MCF 10A (cell line): ENCODE results near the gene OTUD3. TPM values are rescaled to one million over a fixed set of nuclear protein-coding genes. Genes with fewer than 3 reads are reported as not detected.

Experiments
- BruUV-seq: library from RNA; stranded (reverse); fragments of 400-500 nt; replicated peaks from 2 replicates; lab custom pipeline; 2021; lab: Mats Ljungman, UMichigan
- CTCF ChIA-PET: fragments of 300-600 bp; sonication (Branson Sonifier 250); formaldehyde crosslinking; extraction: SDS; loops from one replicate; lab custom pipeline; 2021; ENCODE audit warnings: antibody characterized with exemption, inconsistent platforms; lab: Yijun Ruan, JAX
- POLR2A ChIA-PET: fragments of 300-600, 350-650 bp; sonication (Branson Sonifier 250); formaldehyde crosslinking; extraction: SDS; loops from one replicate; lab custom pipeline; 2020; ENCODE audit warnings: antibody characterized with exemption, inconsistent platforms; lab: Yijun Ruan, JAX
- DNase-seq: peaks from one replicate; pipeline ENCODE4 v3.0.0-alpha.2; 2018; ENCODE audit not compliant: unreplicated experiment
- H3K27ac Mint-ChIP-seq: one replicate; pipeline ENCODE4 v1.8.0; 2022; ENCODE audit warnings: mild to moderate bottlenecking, low read depth, mixed read lengths; ENCODE audit not compliant: unreplicated experiment
- H3K27me3 Mint-ChIP-seq: one replicate; pipeline ENCODE4 v1.8.0; 2022; ENCODE audit warnings: mixed read lengths; ENCODE audit not compliant: insufficient read depth, unreplicated experiment
- H3K36me3 Mint-ChIP-seq: one replicate; pipeline ENCODE4 v1.8.0; 2022; ENCODE audit warnings: mild to moderate bottlenecking, moderate library complexity, mixed read lengths; ENCODE audit not compliant: insufficient read depth, unreplicated experiment
- H3K4me1 Mint-ChIP-seq: one replicate; pipeline ENCODE4 v1.8.0; 2022; ENCODE audit warnings: mixed read lengths; ENCODE audit not compliant: insufficient read depth, unreplicated experiment
- H3K4me3 Mint-ChIP-seq: one replicate; pipeline ENCODE4 v1.8.0; 2022; ENCODE audit warnings: mild to moderate bottlenecking, moderate library complexity, mixed read lengths; ENCODE audit not compliant: unreplicated experiment
- H3K9me3 Mint-ChIP-seq: one replicate; pipeline ENCODE4 v1.8.0; 2022; ENCODE audit warnings: mixed read lengths; ENCODE audit not compliant: unreplicated experiment
- intact Hi-C: fragments of 100-400 bp; cut with micrococcal nuclease; formaldehyde crosslinking; loops from 2 replicates; pipeline ENCODE4 v1.14.1; 2022
- total RNA-seq: library from RNA; stranded (reverse); gene quantifications from 2 replicates; pipeline ENCODE4 v1.2.3, GENCODE V29; 2022
- TF ChIP-seq, protein P1 (sequence below): fragments of 200-600 bp; IDR thresholded peaks from one replicate; pipeline ENCODE4 v1.8.0; 2022; ENCODE audit warnings: antibody characterized with exemption, mild to moderate bottlenecking; ENCODE audit not compliant: unreplicated experiment

Gene OTUD3
- total RNA-seq, 1 experiment from 2014 or later = 11.6 TPM

DNA sequence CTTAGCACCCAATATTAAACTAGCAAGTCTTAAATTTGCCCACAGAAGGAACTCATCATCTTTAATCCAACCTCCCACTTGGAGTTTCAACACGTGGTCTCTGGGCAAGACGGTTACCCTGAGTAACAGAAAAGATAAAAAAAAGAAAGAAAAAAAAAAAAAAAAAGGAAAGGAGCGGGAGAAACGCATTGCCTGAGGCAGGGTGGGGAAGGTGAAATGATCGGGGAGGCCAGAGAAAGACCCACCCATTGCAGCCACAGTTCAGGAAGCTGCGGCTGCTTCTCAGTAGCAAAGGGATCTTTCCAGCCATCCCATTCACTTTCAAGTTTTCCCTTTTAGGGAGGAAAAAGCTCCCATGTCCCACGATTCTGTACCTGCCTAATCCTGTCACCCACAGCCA lies 32.0 kb upstream of the OTUD3 start:
- POLR2A ChIA-PET = interaction anchor here (0.6 kb wide), 1 partner anchor 784 kb away, joined by 3 read pairs; no protein-coding TSS in a partner anchor
- CTCF ChIA-PET = no interaction called here
- BruUV-seq = no TSS peak
- Mint-ChIP-seq H3K9me3 (no peaks in the 10 kb centered on the region), H3K36me3 (no peaks in the 10 kb centered on the region), H3K27ac (no peak overlapping the region), H3K4me3 (no peak overlapping the region), H3K4me1 (no peaks in the 10 kb centered on the region), H3K27me3 (no peaks in the 10 kb centered on the region)
- TF ChIP-seq, protein P1, sequence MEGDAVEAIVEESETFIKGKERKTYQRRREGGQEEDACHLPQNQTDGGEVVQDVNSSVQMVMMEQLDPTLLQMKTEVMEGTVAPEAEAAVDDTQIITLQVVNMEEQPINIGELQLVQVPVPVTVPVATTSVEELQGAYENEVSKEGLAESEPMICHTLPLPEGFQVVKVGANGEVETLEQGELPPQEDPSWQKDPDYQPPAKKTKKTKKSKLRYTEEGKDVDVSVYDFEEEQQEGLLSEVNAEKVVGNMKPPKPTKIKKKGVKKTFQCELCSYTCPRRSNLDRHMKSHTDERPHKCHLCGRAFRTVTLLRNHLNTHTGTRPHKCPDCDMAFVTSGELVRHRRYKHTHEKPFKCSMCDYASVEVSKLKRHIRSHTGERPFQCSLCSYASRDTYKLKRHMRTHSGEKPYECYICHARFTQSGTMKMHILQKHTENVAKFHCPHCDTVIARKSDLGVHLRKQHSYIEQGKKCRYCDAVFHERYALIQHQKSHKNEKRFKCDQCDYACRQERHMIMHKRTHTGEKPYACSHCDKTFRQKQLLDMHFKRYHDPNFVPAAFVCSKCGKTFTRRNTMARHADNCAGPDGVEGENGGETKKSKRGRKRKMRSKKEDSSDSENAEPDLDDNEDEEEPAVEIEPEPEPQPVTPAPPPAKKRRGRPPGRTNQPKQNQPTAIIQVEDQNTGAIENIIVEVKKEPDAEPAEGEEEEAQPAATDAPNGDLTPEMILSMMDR = no peak
- no peak for DNase-seq
- intact Hi-C loops = no loop called here

DNA sequence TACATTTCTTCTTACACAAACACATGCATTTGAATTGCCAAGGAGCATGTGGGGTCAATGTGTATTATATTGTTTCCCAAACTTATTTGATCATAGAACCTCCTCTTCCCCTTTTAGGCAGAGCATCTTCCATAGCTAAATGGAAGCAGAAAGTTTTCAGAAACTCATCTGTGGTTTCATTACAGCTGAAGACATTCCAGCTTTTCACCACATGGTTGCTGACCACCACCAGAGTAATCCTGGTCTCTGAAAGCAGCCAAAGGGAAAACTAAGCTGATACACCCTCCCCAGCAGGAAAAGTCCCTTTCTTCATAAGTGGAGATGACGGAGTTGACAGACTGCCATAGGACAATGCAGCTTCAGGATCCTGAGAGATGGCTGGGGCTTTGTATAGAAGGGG lies 30.2 kb upstream of the OTUD3 start:
- intact Hi-C loops = no loop called here
- POLR2A ChIA-PET = no interaction called here
- no peak for DNase-seq
- Mint-ChIP-seq H3K36me3 (no peaks in the 10 kb centered on the region), H3K27ac (no peak overlapping the region), H3K27me3 (no peaks in the 10 kb centered on the region), H3K9me3 (no peaks in the 10 kb centered on the region), H3K4me3 (no peak overlapping the region), H3K4me1 (no peaks in the 10 kb centered on the region)
- TF ChIP-seq, protein P1 = no peak
- CTCF ChIA-PET = interaction anchor here (0.6 kb wide), 2 partner anchors 29 to 99 kb away, joined by 3 read pairs; no protein-coding TSS in a partner anchor
- BruUV-seq = no TSS peak

DNA sequence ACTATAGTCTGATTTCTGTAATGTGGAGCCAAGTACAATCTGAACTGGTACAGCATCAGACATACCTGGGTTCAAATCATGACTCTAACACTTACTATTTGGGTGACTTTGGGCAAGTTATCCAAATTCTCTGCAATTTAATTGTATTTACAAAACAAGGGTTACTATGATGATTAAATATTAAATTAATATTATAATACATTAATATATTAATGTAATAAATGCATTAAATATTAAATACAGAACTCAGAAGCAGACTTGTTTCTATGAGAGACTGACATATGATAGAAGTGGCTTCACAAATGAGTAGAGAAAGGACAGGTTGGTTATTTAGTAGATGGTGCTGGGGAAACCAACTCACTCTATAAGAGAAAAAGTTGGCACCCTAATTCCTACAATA lies 27.3 kb upstream of the OTUD3 start:
- no peak for DNase-seq
- TF ChIP-seq, protein P1 = no peak
- Mint-ChIP-seq H3K9me3 (no peaks in the 10 kb centered on the region), H3K27ac (no peak overlapping the region), H3K27me3 (no peaks in the 10 kb centered on the region), H3K4me3 (no peak overlapping the region), H3K36me3 (no peaks in the 10 kb centered on the region), H3K4me1 (no peaks in the 10 kb centered on the region)
- ChIA-PET POLR2A (no interaction called here), CTCF (interaction anchor here (0.6 to 0.7 kb wide), 3 partner anchors 27 to 313 kb away, joined by 3 to 6 read pairs (median 3); partner anchors contain the start of gene OTUD3)
- BruUV-seq = no TSS peak
- intact Hi-C loops = no loop called here

DNA sequence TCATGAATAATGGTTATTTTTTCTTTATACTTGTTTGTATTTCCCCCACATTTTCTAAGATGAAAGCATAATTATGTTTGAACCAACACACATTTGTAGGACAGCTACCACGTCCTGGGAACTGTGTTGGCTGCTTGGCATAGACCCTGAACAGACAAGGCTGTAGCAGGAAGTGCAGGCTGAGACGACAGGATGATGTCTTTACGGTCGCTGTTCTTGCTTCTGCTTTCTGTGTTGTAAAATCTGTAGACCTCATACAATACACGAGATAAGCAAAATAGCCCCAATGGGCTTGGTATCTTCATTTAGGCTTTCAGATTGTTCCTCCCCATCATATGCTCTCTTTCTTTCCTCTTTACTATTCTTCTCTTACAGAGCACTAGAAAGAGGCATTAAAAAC lies 23.3 kb upstream of the OTUD3 start:
- ChIA-PET POLR2A (no interaction called here), CTCF (no interaction called here)
- Mint-ChIP-seq H3K9me3 (no peaks in the 10 kb centered on the region), H3K36me3 (no peaks in the 10 kb centered on the region), H3K4me1 (peaks cover 6% of the 10 kb centered on the region), H3K27me3 (no peaks in the 10 kb centered on the region), H3K27ac (no peak overlapping the region), H3K4me3 (no peak overlapping the region)
- no peak for DNase-seq
- TF ChIP-seq, protein P1 = no peak
- intact Hi-C loops = no loop called here
- BruUV-seq = no TSS peak
